Mesothelial cell of epicardium (in vitro differentiated cells): ENCODE results near the gene BMPR1B. TPM values are rescaled to one million over a fixed set of nuclear protein-coding genes. Genes with fewer than 3 reads are reported as not detected.

Experiments
- DNase-seq, 2 experiments: peaks; one replicate each; pipeline ENCODE4 v3.0.0; 2021; ENCODE audit warnings: low spot score in 2 of 2; ENCODE audit not compliant: unreplicated experiment in 2 of 2
- H3K27ac Mint-ChIP-seq: 2 replicates; pipeline ENCODE4 v1.8.0; 2021; ENCODE audit warnings: mixed read lengths
- H3K27me3 Mint-ChIP-seq: 2 replicates; pipeline ENCODE4 v1.8.0; 2021; ENCODE audit warnings: low read depth, mixed read lengths
- H3K36me3 Mint-ChIP-seq: 2 replicates; pipeline ENCODE4 v1.8.0; 2021; ENCODE audit warnings: mixed read lengths
- H3K4me1 Mint-ChIP-seq: 2 replicates; pipeline ENCODE4 v1.8.0; 2021; ENCODE audit warnings: mixed read lengths
- H3K4me3 Mint-ChIP-seq: 2 replicates; pipeline ENCODE4 v1.8.0; 2021; ENCODE audit warnings: mild to moderate bottlenecking, moderate library complexity, mixed read lengths
- H3K9me3 Mint-ChIP-seq: 2 replicates; pipeline ENCODE4 v1.8.0; 2021; ENCODE audit warnings: mixed read lengths
- CTCF ChIP-seq: fragments of 200-600 bp; sonication (generic); IDR thresholded peaks from one replicate; pipeline ENCODE4 v1.5.0; 2021; ENCODE audit warnings: antibody characterized with exemption; ENCODE audit not compliant: unreplicated experiment
- total RNA-seq: library from RNA; stranded (reverse); gene quantifications from 3 replicates; pipeline ENCODE4 v1.2.1, GENCODE V29; 2021

The BMPR1B gene
- total RNA-seq, 1 donor from 2014 or later, result 2.6 TPM

GRCh38 chr4:95178938-95179337 is 421.2 kb downstream of the BMPR1B start:
- H3K27me3 Mint-ChIP-seq, result no peaks in the 10 kb centered on the region
- no peak for TF ChIP-seq CTCF
- DNase-seq, result no peak
- H3K4me3 Mint-ChIP-seq, result no peak overlapping the region
- peaks cover 54% of the 10 kb centered on the region for H3K36me3 Mint-ChIP-seq
- peaks cover 13% of the 10 kb centered on the region for H3K9me3 Mint-ChIP-seq
- H3K4me1 Mint-ChIP-seq, result peaks cover 10% of the 10 kb centered on the region
- no peak overlapping the region for H3K27ac Mint-ChIP-seq

GRCh38 chr4:95180531-95181242 is 422.9 kb downstream of the BMPR1B start:
- Mint-ChIP-seq H3K27me3 (no peaks in the 10 kb centered on the region), H3K4me1 (peaks cover 10% of the 10 kb centered on the region), H3K36me3 (peaks cover 52% of the 10 kb centered on the region), H3K4me3 (no peak overlapping the region), H3K9me3 (peaks cover 9% of the 10 kb centered on the region), H3K27ac (no peak overlapping the region)
- no peak for DNase-seq
- TF ChIP-seq CTCF, result no peak

- no peak overlapping the region for H3K4me3 Mint-ChIP-seq
- peaks cover 9% of the 10 kb centered on the region for H3K9me3 Mint-ChIP-seq
- peaks cover 51% of the 10 kb centered on the region for H3K36me3 Mint-ChIP-seq
- no peak overlapping the region for H3K27ac Mint-ChIP-seq
- DNase-seq, result no peak
- H3K4me1 Mint-ChIP-seq, result peaks cover 10% of the 10 kb centered on the region
- no peaks in the 10 kb centered on the region for H3K27me3 Mint-ChIP-seq
- TF ChIP-seq CTCF, result no peak
These were observed 423.7 kb downstream of the BMPR1B start for GRCh38 chr4:95181243-95181995.

GRCh38 chr4:95181996-95182306 is 424.2 kb downstream of the BMPR1B start:
- TF ChIP-seq CTCF, result no peak
- H3K27ac Mint-ChIP-seq, result no peak overlapping the region
- no peaks in the 10 kb centered on the region for H3K27me3 Mint-ChIP-seq
- no peak overlapping the region for H3K4me3 Mint-ChIP-seq
- DNase-seq, result no peak
- H3K36me3 Mint-ChIP-seq, result peaks cover 49% of the 10 kb centered on the region
- H3K9me3 Mint-ChIP-seq, result peaks cover 9% of the 10 kb centered on the region
- peaks cover 16% of the 10 kb centered on the region for H3K4me1 Mint-ChIP-seq

- no peak for DNase-seq
- Mint-ChIP-seq H3K27ac (no peak overlapping the region), H3K27me3 (no peaks in the 10 kb centered on the region), H3K4me3 (no peak overlapping the region), H3K36me3 (peaks cover 36% of the 10 kb centered on the region), H3K4me1 (peaks cover 32% of the 10 kb centered on the region), H3K9me3 (no peaks in the 10 kb centered on the region)
- TF ChIP-seq CTCF, result no peak
These were observed 426.1 kb downstream of the BMPR1B start for GRCh38 chr4:95183656-95184408.
